HepG2 (cell line): Measurements from ENCODE around the gene TAS2R60. TPM values are rescaled to one million over a fixed set of nuclear protein-coding genes. Genes with fewer than 3 reads are reported as not detected.

Experiments
- ATAC-seq: fragments of 200-7000 bp; cut with Tn5 transposase; 3 replicates; pipeline ENCODE4 v1.9.1; 2020; ENCODE audit warnings: mild to moderate bottlenecking, moderate library complexity
- BruUV-seq: library from RNA; stranded (reverse); fragments of 400-500 nt; replicated peaks from 2 replicates; lab custom pipeline; 2021; lab: Mats Ljungman, UMichigan
- CTCF ChIA-PET: fragments of 300-600 bp; formaldehyde crosslinking; extraction: SDS; loops from one replicate; lab custom pipeline; 2021; ENCODE audit warnings: low total read pairs, inconsistent platforms, low intra/inter-chr PET ratio; lab: Yijun Ruan, JAX
- POLR2A ChIA-PET: fragments of 350-600 bp; sonication (Branson Sonifier 250); formaldehyde crosslinking; loops from one replicate; lab custom pipeline; 2020; ENCODE audit warnings: antibody characterized with exemption, inconsistent platforms; lab: Yijun Ruan, JAX
- DNase-seq: peaks from one replicate; pipeline ENCODE4 v3.0.0-alpha.2; 2015; ENCODE audit warnings: low spot score
- FAIRE-seq: peaks from 3 replicates; lab custom pipeline; 2011; peaks lifted over from hg19 to GRCh38; lab: Jason Lieb, UNC
- H2AFZ ChIP-seq: one replicate; pipeline ENCODE4 v1.6.1; 2011; ENCODE audit warnings: low read length, inconsistent platforms
- H3K27ac ChIP-seq: fragments of 300-600 bp; 3 replicates; pipeline ENCODE4 v1.8.0; 2011; ENCODE audit warnings: mixed run types, mild to moderate bottlenecking, mixed read lengths, low read length, inconsistent platforms; ENCODE audit not compliant: insufficient read depth; ENCODE audit errors: extremely low read length
- H3K27me3 ChIP-seq, 2 experiments: fragments of 200-600 bp in 1 of 2; 2 replicates in 1 of 2; 3 replicates in 1 of 2; pipeline versions ENCODE4 v1.6.0 to v1.8.0; 2011; ENCODE audit warnings: low read length in 2 of 2, mild to moderate bottlenecking in 2 of 2, moderate library complexity in 2 of 2, inconsistent platforms in 1 of 2; ENCODE audit not compliant: insufficient read depth in 2 of 2, control insufficient read depth in 1 of 2
- H3K36me3 ChIP-seq, 2 experiments: fragments of 200-600 bp in 1 of 2; replicated peaks in 1 of 2; 2 replicates in 1 of 2; 3 replicates in 1 of 2; pipeline versions ENCODE4 v1.5.1 to v1.8.0; 2011; ENCODE audit warnings: low read length in 2 of 2, inconsistent platforms in 1 of 2; ENCODE audit not compliant: insufficient read depth in 2 of 2, control insufficient read depth in 1 of 2
- H3K4me1 ChIP-seq: 2 replicates; pipeline ENCODE4 v1.5.1; 2012; ENCODE audit warnings: low read length, inconsistent platforms; ENCODE audit not compliant: insufficient read depth
- H3K4me2 ChIP-seq: 2 replicates; pipeline ENCODE4 v1.6.0; 2011; ENCODE audit warnings: low read depth, low read length, inconsistent platforms
- H3K4me3 ChIP-seq, 3 experiments: fragments of 200-600 bp in 1 of 3; sonication (generic), shearing (Covaris generic) in 1 of 3; replicated peaks in 1 of 3; 2 replicates each; pipeline ENCODE4 v1.5.1; 2011 to 2016; ENCODE audit warnings: low read length in 3 of 3, inconsistent platforms in 2 of 3, low read depth in 2 of 3, mild to moderate bottlenecking in 2 of 3, control low read depth in 1 of 3, mixed read lengths in 1 of 3; ENCODE audit not compliant: insufficient read depth in 1 of 3
- H3K79me2 ChIP-seq: one replicate; pipeline ENCODE4 v1.6.1; 2011; ENCODE audit warnings: low read length, inconsistent platforms; ENCODE audit not compliant: insufficient read depth
- H3K9ac ChIP-seq: 2 replicates; pipeline ENCODE4 v1.6.0; 2011; ENCODE audit warnings: mild to moderate bottlenecking, low read depth, low read length, inconsistent platforms; ENCODE audit not compliant: insufficient read depth
- H3K9me3 ChIP-seq: 2 replicates; pipeline ENCODE4 v1.5.1; 2012; ENCODE audit warnings: mild to moderate bottlenecking, low read length
- H4K20me1 ChIP-seq: 2 replicates; pipeline ENCODE4 v1.6.0; 2011; ENCODE audit warnings: inconsistent platforms, mild to moderate bottlenecking, low read length, moderate library complexity; ENCODE audit not compliant: insufficient read depth
- HNF4G ChIP-seq, 2 experiments: sonication (generic) in 1 of 2; formaldehyde crosslinking in 1 of 2; IDR thresholded peaks; 2 replicates each; pipeline versions ENCODE4 v1.4.0 to v1.6.1; 2011 to 2020; ENCODE audit warnings: borderline replicate concordance in 2 of 2, low read depth in 2 of 2, mild to moderate bottlenecking in 2 of 2, low read length in 1 of 2, missing genetic modification reagents in 1 of 2, moderate library complexity in 1 of 2
- KMT2A ChIP-seq: sonication (generic); formaldehyde crosslinking; IDR thresholded peaks from 2 replicates; pipeline ENCODE4 v1.4.0; 2020; ENCODE audit warnings: missing genetic modification reagents
- MAFG ChIP-seq: sonication (generic); formaldehyde crosslinking; IDR thresholded peaks from 2 replicates; pipeline ENCODE4 v1.5.1; 2020; ENCODE audit warnings: mild to moderate bottlenecking, missing genetic modification reagents
- NFKBIZ ChIP-seq: IDR thresholded peaks from 2 replicates; pipeline ENCODE4 v1.6.1; 2018; ENCODE audit warnings: missing genetic modification reagents, missing compliant biosample characterization
- RNF2 ChIP-seq: fragments of 450-650 bp; conservative IDR thresholded peaks from 2 replicates; pipeline ENCODE4 v1.6.1; 2016; ENCODE audit warnings: low read depth
- ZNF256 ChIP-seq: sonication (generic); formaldehyde crosslinking; conservative IDR thresholded peaks from 2 replicates; pipeline ENCODE4 v1.4.0; 2020; ENCODE audit warnings: missing genetic modification reagents
- ZNF335 ChIP-seq: sonication (generic); formaldehyde crosslinking; IDR thresholded peaks from 2 replicates; pipeline ENCODE4 v1.4.0; 2020; ENCODE audit warnings: missing genetic modification reagents
- ZNF512B ChIP-seq: sonication (generic); formaldehyde crosslinking; IDR thresholded peaks from 2 replicates; pipeline ENCODE4 v1.5.1; 2020; ENCODE audit warnings: missing genetic modification reagents, mild to moderate bottlenecking, borderline replicate concordance
- ZNF558 ChIP-seq: sonication (generic); formaldehyde crosslinking; IDR thresholded peaks from 2 replicates; pipeline ENCODE4 v1.9.0; 2022; ENCODE audit warnings: mild to moderate bottlenecking, missing genetic modification reagents, borderline replicate concordance
- WGBS: methylation state at CpG from one replicate; pipeline ENCODE4 v1.1.6; 2017; ENCODE audit warnings: low lambda C conversion rate; 5-methylcytosine and 5-hydroxymethylcytosine counted together
- in situ Hi-C: cut with HindIII; loops from 2 replicates; pipeline ENCODE4 v1.10.0; 2017; ENCODE audit warnings: low pct_unique_long_range_greater_than_20kb; ENCODE audit not compliant: extremely low pct_ligation_motif_present
- intact Hi-C: fragments of 100-400 bp; cut with micrococcal nuclease; formaldehyde crosslinking; loops from one replicate; pipeline ENCODE4 v1.10.0; 2022; ENCODE audit not compliant: unreplicated experiment
- polyA plus RNA-seq, 8 experiments: library from polyadenylated mRNA; depleted of rRNA in 3 of 8; stranded (reverse) in 7 of 8; unstranded in 1 of 8; fragments of >200 nt; fragmentation: Illumina TruSeq in 4 of 8; extraction: Trizol in 4 of 8; gene quantifications; 2 replicates each; pipeline versions ENCODE4 v1.2.1 to v1.2.3, GENCODE V29; 2011 to 2016; ENCODE audit warnings: low read depth in 4 of 8, missing spikeins in 1 of 8, mixed read lengths in 1 of 8; ENCODE audit not compliant: insufficient read depth in 1 of 8
- total RNA-seq, 5 experiments: library from RNA; depleted of rRNA; stranded (reverse); fragments of >200 nt; fragmentation: Illumina TruSeq; extraction: Trizol; gene quantifications; 2 replicates each; pipeline ENCODE4 v1.2.3, GENCODE V29; 2016; ENCODE audit warnings: low read depth in 1 of 5
- TF ChIP-seq, protein P1 (sequence below): sonication (generic); formaldehyde crosslinking; IDR thresholded peaks from 2 replicates; pipeline ENCODE4 v1.5.0; 2020; ENCODE audit warnings: missing genetic modification reagents
- TF ChIP-seq, protein P2 (sequence below): sonication (generic); formaldehyde crosslinking; IDR thresholded peaks from 2 replicates; pipeline ENCODE4 v1.9.0; 2022; ENCODE audit warnings: low read depth, missing genetic modification reagents

The TAS2R60 gene
- total and polyA plus RNA-seq, 2 of the 13 experiments (the other 11 are each of a cell fraction or from before 2014, with no cell fraction given), result not detected

GRCh38 chr7:143431109-143431508, 12.1 kb upstream of the TAS2R60 start:
- H3K9me3 ChIP-seq, result no peaks in the 10 kb centered on the region
- no peak overlapping the region for H3K4me2 ChIP-seq
- H3K4me1 ChIP-seq, result no peaks in the 10 kb centered on the region
- no peak for FAIRE-seq
- no peak overlapping the region for H3K9ac ChIP-seq
- in situ Hi-C loops (no loop called here), intact Hi-C loops (no loop called here)
- no peaks in the 10 kb centered on the region for H3K36me3 ChIP-seq
- no peaks in the 10 kb centered on the region for H3K79me2 ChIP-seq
- H3K27me3 ChIP-seq, result no peaks in the 10 kb centered on the region
- H2AFZ ChIP-seq, result no peak overlapping the region
- DNase-seq, result no peak
- ATAC-seq, result no peak
- no peak overlapping the region for H3K4me3 ChIP-seq
- ChIA-PET POLR2A (no interaction called here), CTCF (no interaction called here)
- no peaks in the 10 kb centered on the region for H4K20me1 ChIP-seq
- no peak for TF ChIP-seq MAFG (CRISPR knock-in tag)
- no peak for TF ChIP-seq ZNF558 (CRISPR knock-in tag)
- no peak overlapping the region for H3K27ac ChIP-seq
- no TSS peak for BruUV-seq
- 39% methylated on average over 2 of the region's 2 CpGs for WGBS

- Histone ChIP-seq H2AFZ (no peak overlapping the region), H3K9ac (no peak overlapping the region), H3K4me1 (no peaks in the 10 kb centered on the region), H3K27ac (no peak overlapping the region), H3K36me3 (no peaks in the 10 kb centered on the region), H3K4me3 (no peak overlapping the region), H3K4me2 (no peak overlapping the region), H3K27me3 (no peaks in the 10 kb centered on the region), H3K9me3 (no peaks in the 10 kb centered on the region), H3K79me2 (no peaks in the 10 kb centered on the region), H4K20me1 (no peaks in the 10 kb centered on the region)
- FAIRE-seq (no peak), DNase-seq (no peak), ATAC-seq (no peak)
- POLR2A ChIA-PET, result no interaction called here
- BruUV-seq, result no TSS peak
- WGBS, result 2% methylated on average over 4 of the region's 4 CpGs
- intact Hi-C loops (no loop called here), in situ Hi-C loops (no loop called here)
- TF ChIP-seq HNF4G (IDR thresholded peaks at IDR 0.05; ENCODE audit: borderline replicate concordance, low read depth, low read length) (no peak), HNF4G (CRISPR knock-in tag; IDR thresholded peaks at IDR 0.05; ENCODE audit: borderline replicate concordance, low read depth) (no peak), KMT2A (CRISPR knock-in tag) (no peak), ZNF512B (CRISPR knock-in tag) (no peak), ZNF256 (no peak), ZNF335 (CRISPR knock-in tag) (no peak), RNF2 (no peak), NFKBIZ (CRISPR knock-in tag) (no peak)
- TF ChIP-seq, protein P1, sequence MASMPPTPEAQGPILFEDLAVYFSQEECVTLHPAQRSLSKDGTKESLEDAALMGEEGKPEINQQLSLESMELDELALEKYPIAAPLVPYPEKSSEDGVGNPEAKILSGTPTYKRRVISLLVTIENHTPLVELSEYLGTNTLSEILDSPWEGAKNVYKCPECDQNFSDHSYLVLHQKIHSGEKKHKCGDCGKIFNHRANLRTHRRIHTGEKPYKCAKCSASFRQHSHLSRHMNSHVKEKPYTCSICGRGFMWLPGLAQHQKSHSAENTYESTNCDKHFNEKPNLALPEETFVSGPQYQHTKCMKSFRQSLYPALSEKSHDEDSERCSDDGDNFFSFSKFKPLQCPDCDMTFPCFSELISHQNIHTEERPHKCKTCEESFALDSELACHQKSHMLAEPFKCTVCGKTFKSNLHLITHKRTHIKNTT (CRISPR knock-in tag), result no peak
- TF ChIP-seq, protein P2, sequence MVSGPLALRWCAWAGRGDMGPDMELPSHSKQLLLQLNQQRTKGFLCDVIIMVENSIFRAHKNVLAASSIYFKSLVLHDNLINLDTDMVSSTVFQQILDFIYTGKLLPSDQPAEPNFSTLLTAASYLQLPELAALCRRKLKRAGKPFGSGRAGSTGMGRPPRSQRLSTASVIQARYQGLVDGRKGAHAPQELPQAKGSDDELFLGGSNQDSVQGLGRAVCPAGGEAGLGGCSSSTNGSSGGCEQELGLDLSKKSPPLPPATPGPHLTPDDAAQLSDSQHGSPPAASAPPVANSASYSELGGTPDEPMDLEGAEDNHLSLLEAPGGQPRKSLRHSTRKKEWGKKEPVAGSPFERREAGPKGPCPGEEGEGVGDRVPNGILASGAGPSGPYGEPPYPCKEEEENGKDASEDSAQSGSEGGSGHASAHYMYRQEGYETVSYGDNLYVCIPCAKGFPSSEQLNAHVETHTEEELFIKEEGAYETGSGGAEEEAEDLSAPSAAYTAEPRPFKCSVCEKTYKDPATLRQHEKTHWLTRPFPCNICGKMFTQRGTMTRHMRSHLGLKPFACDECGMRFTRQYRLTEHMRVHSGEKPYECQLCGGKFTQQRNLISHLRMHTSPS, result no peak
- CTCF ChIA-PET, result no interaction called here
These were observed 9.5 kb upstream of the TAS2R60 start for GRCh38 chr7:143433759-143434158.
